Activated CD4-positive, alpha-beta T cell treated with anti-CD3 and anti-CD28 coated beads for 48 hours (primary cell): ENCODE measurements around the gene ENO1.
"Not testable (repeated sequence)": the region's sequence is repeated elsewhere in the genome, so short reads cannot be mapped to it uniquely, and the experiment has no call there.

ENCODE experiments used
- DNase-seq: peaks from one replicate; pipeline ENCODE4 v3.0.0-alpha.2; 2020

ENO1 gene

DNA sequence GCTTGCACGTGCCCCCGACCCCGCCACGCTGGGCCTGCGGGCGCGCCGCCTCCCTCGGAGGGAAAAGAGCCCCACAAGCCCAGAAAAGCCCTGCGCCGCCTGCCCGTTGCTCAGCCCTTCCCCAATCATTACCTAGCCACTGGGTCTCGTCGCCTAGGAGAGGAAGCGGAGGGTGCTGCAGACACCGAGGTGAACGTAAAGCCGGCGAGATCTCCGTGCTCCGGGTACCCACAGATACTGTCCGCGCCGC is at the start of gene ENO1:
ENO1 (minus strand) TSS at position 239 of the 250 bp plus-strand sequence. CDS start 3,778 bp downstream, outside the sequence.
- DNase-seq = no peak

GRCh38 chr1:8926707-8927694 is 48.5 kb upstream of the ENO1 start:
- no peak for DNase-seq

DNA sequence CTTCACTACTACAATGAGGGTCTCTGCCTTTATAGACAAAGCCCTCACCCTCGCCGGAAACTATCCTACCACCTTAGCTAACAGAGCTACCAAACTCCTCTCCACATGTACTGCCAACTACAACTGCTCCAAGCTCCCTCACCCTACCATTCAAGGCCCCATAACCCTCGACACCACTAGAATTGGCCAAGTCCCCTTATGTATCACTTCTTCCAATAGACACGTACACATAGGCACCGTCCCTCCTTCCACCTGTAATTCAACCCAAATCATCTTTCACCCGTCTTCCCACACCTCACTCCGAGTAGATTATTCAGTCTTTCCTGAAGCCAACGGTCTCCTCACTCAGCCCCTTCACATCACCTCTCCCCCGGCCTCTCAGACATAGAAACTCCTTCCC is 47.5 kb upstream of the ENO1 start:
- no peak for DNase-seq

- no peak for DNase-seq
Observed at GRCh38 chr1:8925406-8925805, 46.9 kb upstream of the ENO1 start.

GRCh38 chr1:8922962-8923361 is 44.5 kb upstream of the ENO1 start:
- DNase-seq = no peak

DNA sequence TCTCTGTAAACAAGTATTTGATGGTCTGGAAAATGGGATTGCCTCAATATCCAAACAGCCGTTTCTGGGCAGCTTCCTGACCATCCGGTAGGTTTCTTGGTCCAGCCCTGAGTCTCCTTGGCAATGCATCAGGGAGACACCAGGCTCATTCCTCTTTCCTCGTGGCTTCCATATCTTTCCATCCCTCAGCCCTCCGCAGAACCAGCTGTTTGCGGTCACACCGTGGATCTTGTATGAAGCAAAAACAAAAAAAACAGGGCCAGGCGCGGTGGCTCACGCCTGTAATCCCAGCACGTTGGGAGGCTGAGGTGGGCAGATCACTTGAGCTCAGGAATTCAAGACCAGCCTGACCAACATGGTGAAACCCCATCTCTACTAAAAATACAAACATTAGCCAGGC is 39.0 kb upstream of the ENO1 start:
- not testable (repeated sequence) for DNase-seq

- DNase-seq = no peak
Observed at GRCh38 chr1:8915446-8915845, 37.0 kb upstream of the ENO1 start.

- no peak for DNase-seq
Observed at GRCh38 chr1:8914466-8914865, 36.0 kb upstream of the ENO1 start.

GRCh38 chr1:8913457-8913856 is 35.0 kb upstream of the ENO1 start:
- no peak for DNase-seq

DNA sequence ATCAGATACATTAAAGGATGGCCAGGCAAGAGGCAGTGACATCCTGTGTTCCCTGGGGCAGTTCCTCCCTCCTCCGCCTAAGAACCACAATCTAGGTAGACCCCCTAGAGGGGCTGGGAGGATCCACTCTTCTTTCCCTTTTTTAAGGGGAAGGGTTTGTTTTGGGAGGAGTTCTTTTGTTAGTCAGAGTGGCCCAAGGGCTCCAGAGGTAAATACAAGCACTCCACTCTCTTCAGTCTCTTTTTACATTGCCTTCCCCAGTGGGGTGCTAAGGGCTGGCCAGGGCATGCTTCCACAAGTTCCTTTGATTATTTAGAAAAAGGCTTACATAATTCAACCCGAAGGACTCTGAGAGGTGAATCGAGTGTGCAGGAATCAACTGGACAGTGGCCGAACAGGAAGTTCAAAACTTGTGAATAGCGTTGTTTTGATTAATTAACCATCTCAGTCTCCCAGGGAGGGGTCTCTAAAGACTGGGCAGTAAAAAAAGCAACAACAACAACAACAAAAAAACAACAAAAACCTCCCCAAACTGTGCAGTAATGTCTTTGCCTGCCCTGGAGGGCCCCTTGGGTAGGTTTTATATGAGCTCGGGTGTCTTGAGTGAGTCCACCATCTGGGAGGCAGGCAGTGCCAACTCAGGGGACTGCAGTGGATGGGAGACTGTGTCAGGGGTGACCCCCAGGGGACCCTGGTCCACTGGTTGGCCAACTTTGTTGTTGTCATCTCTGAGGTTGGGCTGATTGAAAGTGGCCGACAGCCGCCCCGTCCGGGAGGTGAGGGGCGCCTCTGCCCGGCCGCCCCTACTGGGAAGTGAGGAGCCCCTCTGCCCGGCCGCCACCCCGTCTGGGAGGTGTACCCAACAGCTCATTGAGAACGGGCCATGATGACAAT is 33.2 kb upstream of the ENO1 start:
- DNase-seq = no peak

GRCh38 chr1:8910914-8911313 is 32.4 kb upstream of the ENO1 start:
- no peak for DNase-seq

GRCh38 chr1:8910331-8910730 is 31.8 kb upstream of the ENO1 start:
- DNase-seq = no peak

- no peak for DNase-seq
Observed at GRCh38 chr1:8908388-8909151, 30.1 kb upstream of the ENO1 start.

DNA sequence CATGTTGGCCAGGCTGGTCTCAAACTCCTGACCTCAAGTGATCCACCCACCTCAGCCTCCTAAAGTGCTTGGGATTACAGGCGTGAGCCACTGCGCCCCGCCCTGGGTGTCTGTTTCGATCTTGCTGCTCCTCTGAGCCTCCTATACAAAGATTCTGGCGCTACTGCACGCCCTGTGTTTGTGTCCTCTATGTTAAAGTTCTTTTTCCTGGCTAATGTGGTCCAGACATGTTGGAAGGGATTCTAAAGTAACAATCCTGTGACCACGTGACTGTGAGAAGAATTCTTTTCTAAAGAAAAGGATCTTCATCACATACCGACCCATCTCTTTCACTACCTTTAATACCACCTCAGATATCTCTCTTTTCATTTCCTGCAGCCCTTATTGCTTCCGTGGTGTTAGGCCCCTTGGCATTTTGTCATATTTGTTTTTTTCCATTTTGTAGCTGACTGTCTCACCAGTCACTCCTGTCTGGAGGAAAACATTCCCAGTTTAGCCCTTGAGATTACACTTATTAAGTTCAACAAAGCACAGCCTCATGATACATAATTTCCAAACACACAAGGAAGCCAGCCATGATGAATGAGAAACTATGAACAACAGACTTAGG is 27.2 kb upstream of the ENO1 start:
- no peak for DNase-seq

- no peak for DNase-seq
Observed at GRCh38 chr1:8903908-8904650, 25.6 kb upstream of the ENO1 start.

DNA sequence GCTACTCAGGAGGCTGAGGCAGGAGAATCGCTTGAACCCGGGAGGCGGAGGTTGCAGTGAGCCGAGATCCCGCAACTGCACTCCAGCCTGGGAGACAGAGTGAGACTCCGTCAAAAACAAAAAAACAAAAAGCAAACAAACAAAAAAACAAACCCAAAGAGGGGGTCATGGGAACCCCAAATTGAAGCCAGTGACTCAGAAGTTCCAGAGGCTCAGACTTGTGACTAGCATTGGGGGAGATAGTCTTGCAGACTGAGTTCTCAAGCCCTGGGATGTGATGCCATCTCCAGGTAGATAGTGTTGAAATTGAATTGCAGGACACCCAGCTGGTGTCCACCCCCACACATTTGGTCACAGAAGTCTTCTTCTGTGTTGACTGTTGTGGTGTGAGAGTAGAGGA is 24.9 kb upstream of the ENO1 start:
- peak; percentile 40 for DNase-seq

GRCh38 chr1:8902765-8903164 is 24.3 kb upstream of the ENO1 start:
- DNase-seq = no peak

DNA sequence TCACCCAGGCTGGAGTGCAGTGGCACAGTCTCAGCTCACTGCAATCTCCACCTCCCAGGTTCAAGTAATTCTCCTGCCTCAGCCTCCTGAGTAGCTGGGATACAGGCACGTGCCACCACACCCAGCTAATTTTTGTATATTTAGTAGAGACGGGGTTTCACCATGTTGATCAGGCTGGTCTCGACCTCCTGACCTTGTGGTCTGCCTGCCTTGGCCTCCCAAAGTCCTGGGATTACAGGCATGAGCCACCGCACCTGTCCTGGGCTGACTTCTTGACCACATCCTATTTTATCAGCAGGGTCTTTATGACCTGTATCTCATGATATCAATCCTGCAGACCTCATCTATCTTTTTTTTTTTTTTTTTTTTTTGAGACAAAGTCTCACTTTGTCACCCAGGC is 22.2 kb upstream of the ENO1 start:
- not testable (repeated sequence) for DNase-seq

GRCh38 chr1:8899046-8899445 is 20.6 kb upstream of the ENO1 start:
- DNase-seq = no peak

DNA sequence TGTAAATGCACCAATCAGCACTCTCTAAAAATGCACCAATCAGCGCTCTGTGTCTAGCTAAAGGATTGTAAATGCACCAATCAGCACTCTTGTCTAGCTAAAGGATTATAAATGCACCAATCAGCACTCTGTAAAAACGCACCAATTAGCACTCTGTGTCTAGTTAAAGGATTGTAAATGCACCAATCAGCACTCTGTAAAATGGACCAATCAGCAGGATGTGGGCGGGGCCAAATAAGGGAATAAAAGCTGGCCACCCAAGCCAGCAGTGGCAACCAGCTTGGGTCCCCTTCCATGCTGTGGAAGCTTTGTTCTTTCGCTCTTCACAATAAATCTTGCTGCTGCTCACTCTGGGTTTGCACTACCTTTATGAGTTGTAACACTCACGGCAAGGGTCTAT is 19.9 kb upstream of the ENO1 start:
- DNase-seq = not testable (repeated sequence)

DNA sequence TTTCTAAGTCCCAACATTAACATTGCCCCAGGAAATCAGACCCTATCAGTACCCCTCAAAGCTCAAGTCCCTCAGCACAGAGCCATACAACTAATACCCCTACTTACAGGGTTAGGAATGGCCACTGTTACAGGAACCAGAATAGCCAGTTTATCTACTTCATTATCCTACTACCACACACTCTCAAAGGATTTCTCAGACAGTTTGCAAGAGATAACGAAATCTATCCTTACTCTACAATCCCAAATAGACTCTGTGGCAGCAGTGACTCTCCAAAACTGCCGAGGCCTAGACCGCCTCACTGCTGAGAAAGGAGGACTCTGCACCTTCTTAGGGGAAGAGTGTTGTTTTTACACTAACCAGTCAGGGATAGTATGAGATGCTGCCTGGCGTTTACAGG is 19.0 kb upstream of the ENO1 start:
- DNase-seq = not testable (repeated sequence)

DNA sequence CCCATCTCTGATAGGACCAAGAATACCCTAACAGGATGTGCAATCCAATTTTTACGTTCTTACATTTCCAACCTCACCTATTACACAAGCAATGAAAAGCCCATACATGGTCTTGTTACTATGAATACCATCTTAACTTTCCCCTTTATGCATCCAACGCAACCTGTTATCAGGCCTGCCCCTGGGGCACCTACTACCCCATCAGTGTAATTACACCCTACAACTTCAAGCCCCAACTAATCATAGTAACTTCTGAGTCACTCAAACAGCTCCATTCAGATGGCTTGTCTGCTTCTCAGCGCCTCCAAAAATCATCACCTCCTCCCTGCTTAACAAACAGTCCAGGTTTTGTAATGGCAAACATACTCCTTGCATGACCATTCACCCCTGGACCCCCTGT is 18.3 kb upstream of the ENO1 start:
- not testable (repeated sequence) for DNase-seq
